H9 (cell line): Measurements from ENCODE around the gene HCRTR1. TPM values are rescaled to one million over a fixed set of nuclear protein-coding genes. Genes with fewer than 3 reads are reported as not detected.

Experiments
- DNase-seq: peaks from one replicate; pipeline ENCODE4 v3.0.0-alpha.2; 2017
- H2AFZ ChIP-seq: one replicate; pipeline ENCODE4 v1.6.1; 2013; ENCODE audit warnings: mild to moderate bottlenecking, low read length, control low read depth, moderate library complexity
- H2AK5ac ChIP-seq: 2 replicates; pipeline ENCODE4 v1.6.1; 2013; ENCODE audit warnings: low read length, control low read depth, mixed read lengths; ENCODE audit not compliant: insufficient read length
- H2BK120ac ChIP-seq: one replicate; pipeline ENCODE4 v1.6.1; 2013; ENCODE audit warnings: low read depth, mild to moderate bottlenecking, low read length, control low read depth, inconsistent platforms; ENCODE audit not compliant: poor library complexity, severe bottlenecking
- H2BK12ac ChIP-seq: 2 replicates; pipeline ENCODE4 v1.6.1; 2013; ENCODE audit warnings: low read length, control low read depth, mixed read lengths, low read depth; ENCODE audit not compliant: insufficient read length
- H2BK15ac ChIP-seq: 2 replicates; pipeline ENCODE4 v1.6.1; 2013; ENCODE audit warnings: low read depth, low read length, control low read depth
- H2BK20ac ChIP-seq: one replicate; pipeline ENCODE4 v1.6.1; 2013; ENCODE audit warnings: low read depth, mild to moderate bottlenecking, low read length, control low read depth, inconsistent platforms; ENCODE audit not compliant: poor library complexity, severe bottlenecking
- H2BK5ac ChIP-seq: 2 replicates; pipeline ENCODE4 v1.6.1; 2013; ENCODE audit warnings: low read length, control low read depth, mixed read lengths; ENCODE audit not compliant: insufficient read length
- H3K14ac ChIP-seq: 2 replicates; pipeline ENCODE4 v1.6.1; 2013; ENCODE audit warnings: low read length, control low read depth; ENCODE audit not compliant: insufficient read depth
- H3K18ac ChIP-seq: 2 replicates; pipeline ENCODE4 v1.6.1; 2013; ENCODE audit warnings: low read depth, mild to moderate bottlenecking, mixed read lengths, low read length, control low read depth; ENCODE audit not compliant: insufficient read length
- H3K23ac ChIP-seq: 2 replicates; pipeline ENCODE4 v1.6.1; 2013; ENCODE audit warnings: low read length, control low read depth, mixed read lengths, low read depth; ENCODE audit not compliant: insufficient read length
- H3K23me2 ChIP-seq: 2 replicates; pipeline ENCODE4 v1.6.1; 2013; ENCODE audit warnings: low read depth, mild to moderate bottlenecking, mixed read lengths, low read length, control low read depth; ENCODE audit not compliant: insufficient read length, poor library complexity, severe bottlenecking
- H3K27ac ChIP-seq: 2 replicates; pipeline ENCODE4 v1.5.1; 2013; ENCODE audit warnings: low read length, control low read depth, mixed read lengths, low read depth; ENCODE audit not compliant: insufficient read length
- H3K27me3 ChIP-seq: 2 replicates; pipeline ENCODE4 v1.6.1; 2013; ENCODE audit warnings: low read length, control low read depth, inconsistent platforms; ENCODE audit not compliant: insufficient read depth
- H3K4ac ChIP-seq: 2 replicates; pipeline ENCODE4 v1.6.1; 2013; ENCODE audit warnings: low read depth, mild to moderate bottlenecking, control low read depth, inconsistent platforms, low read length, moderate library complexity
- H3K4me1 ChIP-seq: 2 replicates; pipeline ENCODE4 v1.6.1; 2013; ENCODE audit warnings: low read length, control low read depth, inconsistent platforms; ENCODE audit not compliant: insufficient read depth
- H3K4me2 ChIP-seq: 2 replicates; pipeline ENCODE4 v1.6.1; 2013; ENCODE audit warnings: low read length, control low read depth, mixed read lengths; ENCODE audit not compliant: insufficient read length, insufficient read depth
- H3K56ac ChIP-seq: 2 replicates; pipeline ENCODE4 v1.6.1; 2013; ENCODE audit warnings: low read depth, mild to moderate bottlenecking, mixed read lengths, low read length, control low read depth; ENCODE audit not compliant: insufficient read length
- H3K79me1 ChIP-seq: 2 replicates; pipeline ENCODE4 v1.6.1; 2013; ENCODE audit warnings: low read depth, mild to moderate bottlenecking, moderate library complexity, low read length, control low read depth, inconsistent platforms; ENCODE audit not compliant: insufficient read depth, poor library complexity, severe bottlenecking
- H3K79me2 ChIP-seq: 2 replicates; pipeline ENCODE4 v1.6.1; 2013; ENCODE audit warnings: low read length, control low read depth, inconsistent platforms; ENCODE audit not compliant: insufficient read depth
- H3K9ac ChIP-seq: 2 replicates; pipeline ENCODE4 v1.6.1; 2013; ENCODE audit warnings: low read length, control low read depth, mixed read lengths; ENCODE audit not compliant: insufficient read length; ENCODE audit errors: extremely low read depth
- H3K9me3 ChIP-seq: one replicate; pipeline ENCODE4 v1.6.1; 2013; ENCODE audit warnings: low read depth, low read length, inconsistent platforms; ENCODE audit not compliant: control insufficient read depth
- H3T11ph ChIP-seq: one replicate; pipeline ENCODE4 v1.6.1; 2013; ENCODE audit warnings: mild to moderate bottlenecking, low read length, control low read depth, inconsistent platforms
- H4K20me1 ChIP-seq: one replicate; pipeline ENCODE4 v1.6.1; 2013; ENCODE audit not compliant: control insufficient read depth, insufficient read length, insufficient read depth
- H4K5ac ChIP-seq: 2 replicates; pipeline ENCODE4 v1.6.1; 2013; ENCODE audit warnings: low read depth, mild to moderate bottlenecking, mixed read lengths, low read length, control low read depth; ENCODE audit not compliant: insufficient read length
- H4K8ac ChIP-seq: replicated peaks from 2 replicates; pipeline ENCODE4 v1.6.1; 2013; ENCODE audit warnings: low read length, control low read depth, mixed read lengths, low read depth; ENCODE audit not compliant: insufficient read length
- H4K91ac ChIP-seq: 2 replicates; pipeline ENCODE4 v1.6.1; 2013; ENCODE audit warnings: low read depth, mild to moderate bottlenecking, moderate library complexity, mixed read lengths, low read length, control low read depth; ENCODE audit not compliant: insufficient read length
- H3K27ac Mint-ChIP-seq, 3 experiments: 2 replicates in 2 of 3; 3 replicates in 1 of 3; pipeline ENCODE4 v1.8.0; 2020 to 2021; ENCODE audit warnings: mixed read lengths in 3 of 3, mild to moderate bottlenecking in 1 of 3, moderate library complexity in 1 of 3
- H3K27me3 Mint-ChIP-seq: 2 replicates; pipeline ENCODE4 v1.8.0; 2021; ENCODE audit warnings: low read depth, mild to moderate bottlenecking, moderate library complexity, mixed read lengths
- H3K36me3 Mint-ChIP-seq, 3 experiments: 2 replicates in 2 of 3; 3 replicates in 1 of 3; pipeline ENCODE4 v1.8.0; 2020 to 2021; ENCODE audit warnings: low read depth in 3 of 3, mixed read lengths in 3 of 3; ENCODE audit not compliant: insufficient read depth in 1 of 3
- H3K4me1 Mint-ChIP-seq, 2 experiments: 2 replicates each; pipeline ENCODE4 v1.8.0; 2020; ENCODE audit warnings: mixed read lengths in 2 of 2
- H3K4me3 Mint-ChIP-seq, 2 experiments: 2 replicates in 1 of 2; 3 replicates in 1 of 2; pipeline ENCODE4 v1.8.0; 2020 to 2021; ENCODE audit warnings: mild to moderate bottlenecking in 2 of 2, mixed read lengths in 2 of 2, moderate library complexity in 1 of 2
- H3K9me3 Mint-ChIP-seq, 2 experiments: 2 replicates in 1 of 2; 3 replicates in 1 of 2; pipeline ENCODE4 v1.8.0; 2020; ENCODE audit warnings: mild to moderate bottlenecking in 2 of 2, mixed read lengths in 2 of 2, moderate library complexity in 1 of 2
- WGBS: extraction: QIAGEN DNeasy Blood & Tissue Kit; methylation state at CpG from one replicate; pipeline ENCODE4 v1.1.7; 2013; ENCODE audit warnings: missing lambda C conversion rate, low lambda C conversion rate, mixed read lengths; ENCODE audit not compliant: insufficient read length; ENCODE audit errors: extremely low coverage; 5-methylcytosine and 5-hydroxymethylcytosine counted together
- total RNA-seq: library from RNA; stranded (reverse); gene quantifications from 2 replicates; pipeline ENCODE4 v1.2.1, GENCODE V29; 2021
- TF ChIP-seq, protein P1 (sequence below): fragments of 200-600 bp; sonication (generic); conservative IDR thresholded peaks from 3 replicates; pipeline ENCODE4 v1.8.0; 2021; ENCODE audit warnings: antibody characterized with exemption, mild to moderate bottlenecking

The HCRTR1 gene
- total RNA-seq, 1 experiment from 2014 or later: not detected

DNA sequence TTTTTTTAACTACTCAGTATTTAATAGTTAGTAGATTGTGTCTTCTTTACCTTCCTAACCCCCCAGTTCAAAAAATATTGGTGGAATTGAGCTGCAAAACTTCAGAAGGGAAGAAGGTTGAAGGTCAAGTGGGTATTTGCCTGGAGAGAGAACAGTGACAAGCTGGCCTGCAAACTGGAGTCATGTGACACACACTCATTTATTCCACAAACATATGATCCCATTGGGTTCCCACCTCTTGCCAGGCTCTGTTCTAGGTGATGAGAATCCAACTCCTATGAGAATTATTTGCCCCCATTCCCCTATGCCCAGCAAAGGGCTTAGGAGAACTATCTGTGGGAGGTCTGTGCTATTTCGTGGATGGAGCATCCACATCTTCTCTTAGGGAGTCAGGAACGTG is 30.7 kb downstream of the HCRTR1 start:
- H2BK12ac ChIP-seq: no peak overlapping the region
- H3K4me2 ChIP-seq: no peak overlapping the region
- Mint-ChIP-seq H3K27ac (no peak overlapping the region), H3K4me1 (peaks cover 14 to 15% of the 10 kb centered on the region in 2 experiments), H3K4me3 (no peak overlapping the region), H3K36me3 (no peaks in the 10 kb centered on the region), H3K9me3 (no peaks in the 10 kb centered on the region), H3K27me3 (peaks cover 5% of the 10 kb centered on the region)
- no peak overlapping the region for H3K56ac ChIP-seq
- H2AK5ac ChIP-seq: no peak overlapping the region
- TF ChIP-seq, protein P1, sequence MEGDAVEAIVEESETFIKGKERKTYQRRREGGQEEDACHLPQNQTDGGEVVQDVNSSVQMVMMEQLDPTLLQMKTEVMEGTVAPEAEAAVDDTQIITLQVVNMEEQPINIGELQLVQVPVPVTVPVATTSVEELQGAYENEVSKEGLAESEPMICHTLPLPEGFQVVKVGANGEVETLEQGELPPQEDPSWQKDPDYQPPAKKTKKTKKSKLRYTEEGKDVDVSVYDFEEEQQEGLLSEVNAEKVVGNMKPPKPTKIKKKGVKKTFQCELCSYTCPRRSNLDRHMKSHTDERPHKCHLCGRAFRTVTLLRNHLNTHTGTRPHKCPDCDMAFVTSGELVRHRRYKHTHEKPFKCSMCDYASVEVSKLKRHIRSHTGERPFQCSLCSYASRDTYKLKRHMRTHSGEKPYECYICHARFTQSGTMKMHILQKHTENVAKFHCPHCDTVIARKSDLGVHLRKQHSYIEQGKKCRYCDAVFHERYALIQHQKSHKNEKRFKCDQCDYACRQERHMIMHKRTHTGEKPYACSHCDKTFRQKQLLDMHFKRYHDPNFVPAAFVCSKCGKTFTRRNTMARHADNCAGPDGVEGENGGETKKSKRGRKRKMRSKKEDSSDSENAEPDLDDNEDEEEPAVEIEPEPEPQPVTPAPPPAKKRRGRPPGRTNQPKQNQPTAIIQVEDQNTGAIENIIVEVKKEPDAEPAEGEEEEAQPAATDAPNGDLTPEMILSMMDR: no peak
- H4K20me1 ChIP-seq: no peaks in the 10 kb centered on the region
- no peak overlapping the region for H2AFZ ChIP-seq
- H3K27me3 ChIP-seq: no peaks in the 10 kb centered on the region
- no peak overlapping the region for H2BK5ac ChIP-seq
- H4K91ac ChIP-seq: no peak overlapping the region
- H4K8ac ChIP-seq: no peak overlapping the region
- H2BK20ac ChIP-seq: no peak overlapping the region
- no peak overlapping the region for H3K14ac ChIP-seq
- WGBS: no CpG with 5 or more reads among the region's 2 CpGs
- no peak overlapping the region for H3K27ac ChIP-seq
- H3K4ac ChIP-seq: no peak overlapping the region
- peaks cover 6% of the 10 kb centered on the region for H3K23me2 ChIP-seq
- H3K23ac ChIP-seq: no peak overlapping the region
- H3K79me1 ChIP-seq: no peaks in the 10 kb centered on the region
- no peaks in the 10 kb centered on the region for H3K9me3 ChIP-seq
- peaks cover 4% of the 10 kb centered on the region; the same call in 1 of the 2 replicates for H3K4me1 ChIP-seq
- H2BK120ac ChIP-seq: no peak overlapping the region
- H2BK15ac ChIP-seq: no peak overlapping the region
- peaks cover 6% of the 10 kb centered on the region; the same call in 1 of the 2 replicates for H3K79me2 ChIP-seq
- H3K9ac ChIP-seq: no peak overlapping the region
- H3K18ac ChIP-seq: no peak overlapping the region
- no peak for DNase-seq
- H4K5ac ChIP-seq: no peak overlapping the region
- H3T11ph ChIP-seq: no peak overlapping the region
